Stimulated activated CD4-positive, alpha-beta T cell treated with anti-CD3 and anti-CD28 coated beads, Interleukin-1b, Interleukin-23, amount 100 ng/mL, for 24 hours (primary cell): ENCODE measurements around the gene BIN2.
A peak's percentile ranks its signal among the peaks of the same experiment; 100 is the strongest.
"Not testable (repeated sequence)": the region's sequence is repeated elsewhere in the genome, so short reads cannot be mapped to it uniquely, and the experiment has no call there.

Experiments
- DNase-seq, 4 experiments: peaks; one replicate each; pipeline ENCODE4 v3.0.0-alpha.2; 2020; ENCODE audit warnings: low read depth in 4 of 4, low spot score in 1 of 4

Gene BIN2

GRCh38 chr12:51318057-51318806 is 5.7 kb downstream of the BIN2 start:
- not testable (repeated sequence) for DNase-seq

DNA sequence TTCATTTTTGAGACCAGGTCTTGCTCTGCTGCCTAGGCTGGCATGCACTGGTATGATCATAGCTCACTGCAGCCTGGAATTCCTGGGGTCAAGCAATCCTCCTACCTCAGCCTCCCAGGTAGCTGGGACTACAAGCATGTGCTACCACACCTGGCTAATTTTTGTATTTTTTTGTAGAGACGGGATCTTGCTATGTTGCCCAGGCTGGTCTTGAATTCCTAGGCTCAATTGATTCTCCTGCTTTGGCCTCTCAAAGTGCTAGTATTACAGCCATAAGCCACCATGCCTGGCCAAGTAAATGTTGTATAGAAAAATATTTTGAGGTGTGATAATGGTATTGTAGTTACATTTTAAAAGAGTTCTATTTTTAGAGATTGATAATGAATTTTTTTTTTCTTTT is 12.6 kb downstream of the BIN2 start:
- no peak for DNase-seq

- DNase-seq = no peak
Observed at GRCh38 chr12:51307655-51308593, 16.1 kb downstream of the BIN2 start.

DNA sequence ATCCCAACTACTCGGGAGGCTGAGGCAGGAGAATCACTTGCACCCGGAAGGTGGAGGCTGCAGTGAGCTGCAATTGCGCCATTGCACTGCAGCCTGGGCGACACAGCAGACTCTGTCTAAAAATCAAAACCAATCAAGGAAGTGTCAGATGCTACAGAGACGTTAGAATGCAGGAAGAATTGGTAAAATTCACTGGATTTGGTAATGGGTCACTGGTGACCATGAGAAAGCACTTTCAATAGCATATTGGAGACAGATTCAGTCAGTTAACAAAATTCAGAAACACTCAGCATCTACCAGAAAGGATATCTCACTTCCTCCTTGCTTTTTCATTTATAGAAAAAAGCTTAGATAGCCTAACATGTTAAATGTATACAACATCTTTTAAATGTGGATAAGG is 17.5 kb downstream of the BIN2 start:
- no peak for DNase-seq

DNA sequence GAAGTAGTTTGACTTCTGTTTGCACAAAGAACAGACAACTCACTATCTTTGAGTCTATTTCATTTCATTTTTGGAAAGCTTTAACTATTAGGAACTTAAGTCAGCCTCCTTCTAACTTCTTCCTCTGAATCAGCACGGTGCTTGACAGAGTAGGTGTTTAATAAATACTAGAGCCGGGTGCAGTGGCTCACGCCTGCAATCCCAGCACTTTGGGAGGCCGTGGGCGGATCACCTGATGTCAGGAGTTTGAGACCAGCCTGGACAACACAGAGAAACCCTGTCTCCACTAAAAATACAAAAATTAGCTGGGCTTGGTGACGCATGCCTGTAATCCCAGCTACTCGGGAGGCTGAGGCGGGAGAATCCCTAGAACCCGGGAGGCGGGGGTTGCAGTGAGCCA is 23.2 kb downstream of the BIN2 start:
- not testable (repeated sequence) for DNase-seq

DNA sequence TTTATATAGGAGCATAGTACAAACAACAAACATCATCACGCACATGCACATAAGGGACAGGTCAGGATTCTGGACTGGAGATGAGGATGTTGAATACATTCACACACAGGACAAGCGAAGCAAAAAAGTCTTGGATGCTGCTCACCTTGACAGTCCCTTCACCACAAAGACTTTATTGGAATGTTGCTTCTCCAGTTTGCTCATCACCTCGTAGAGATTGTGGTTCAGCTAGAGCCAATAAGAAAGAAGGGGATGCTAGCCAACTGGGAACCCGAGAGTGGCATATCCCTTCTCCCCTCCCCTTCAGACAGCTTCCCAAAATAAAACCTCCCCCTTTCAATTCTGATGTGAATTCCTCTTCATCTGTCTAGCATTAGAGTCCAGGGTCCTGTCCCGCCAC is 28.3 kb downstream of the BIN2 start:
- DNase-seq = no peak

DNA sequence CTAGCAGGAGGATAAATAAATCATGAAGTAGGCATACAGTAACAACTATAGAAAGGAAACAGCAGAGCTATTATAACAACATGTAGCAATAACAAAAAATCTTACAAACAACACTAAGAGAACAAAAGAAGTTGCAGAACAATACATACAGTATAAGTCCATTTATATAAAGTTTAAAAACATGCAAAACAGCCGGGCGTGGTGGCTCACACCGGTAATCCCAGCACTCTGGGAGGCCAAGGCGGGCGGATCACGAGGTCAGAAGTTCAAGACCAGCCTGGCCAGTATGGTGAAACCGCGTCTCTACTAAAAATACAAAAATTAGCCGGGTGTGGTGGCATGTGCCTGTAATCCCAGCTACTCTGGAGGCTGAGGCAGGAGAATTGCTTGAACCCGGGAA is 29.9 kb downstream of the BIN2 start:
- not testable (repeated sequence) for DNase-seq

DNA sequence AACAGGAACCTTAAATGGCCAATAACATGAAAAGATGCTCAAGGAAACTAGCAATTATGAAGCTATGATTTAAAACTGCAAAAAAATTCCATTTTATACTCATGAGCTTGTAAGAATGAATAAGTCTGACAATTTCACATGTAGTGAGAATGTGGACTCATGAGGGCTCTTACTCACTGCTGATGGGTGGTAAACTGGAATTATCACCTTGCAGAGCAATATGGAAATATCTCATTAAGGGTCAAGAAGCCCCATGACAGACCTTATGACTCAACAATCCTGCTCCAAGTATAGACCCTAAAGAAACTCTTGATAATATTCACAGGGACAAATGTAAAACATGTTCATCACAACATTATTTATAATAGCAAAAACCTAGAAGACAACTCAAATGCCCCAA is 30.3 kb downstream of the BIN2 start:
- no peak for DNase-seq

DNA sequence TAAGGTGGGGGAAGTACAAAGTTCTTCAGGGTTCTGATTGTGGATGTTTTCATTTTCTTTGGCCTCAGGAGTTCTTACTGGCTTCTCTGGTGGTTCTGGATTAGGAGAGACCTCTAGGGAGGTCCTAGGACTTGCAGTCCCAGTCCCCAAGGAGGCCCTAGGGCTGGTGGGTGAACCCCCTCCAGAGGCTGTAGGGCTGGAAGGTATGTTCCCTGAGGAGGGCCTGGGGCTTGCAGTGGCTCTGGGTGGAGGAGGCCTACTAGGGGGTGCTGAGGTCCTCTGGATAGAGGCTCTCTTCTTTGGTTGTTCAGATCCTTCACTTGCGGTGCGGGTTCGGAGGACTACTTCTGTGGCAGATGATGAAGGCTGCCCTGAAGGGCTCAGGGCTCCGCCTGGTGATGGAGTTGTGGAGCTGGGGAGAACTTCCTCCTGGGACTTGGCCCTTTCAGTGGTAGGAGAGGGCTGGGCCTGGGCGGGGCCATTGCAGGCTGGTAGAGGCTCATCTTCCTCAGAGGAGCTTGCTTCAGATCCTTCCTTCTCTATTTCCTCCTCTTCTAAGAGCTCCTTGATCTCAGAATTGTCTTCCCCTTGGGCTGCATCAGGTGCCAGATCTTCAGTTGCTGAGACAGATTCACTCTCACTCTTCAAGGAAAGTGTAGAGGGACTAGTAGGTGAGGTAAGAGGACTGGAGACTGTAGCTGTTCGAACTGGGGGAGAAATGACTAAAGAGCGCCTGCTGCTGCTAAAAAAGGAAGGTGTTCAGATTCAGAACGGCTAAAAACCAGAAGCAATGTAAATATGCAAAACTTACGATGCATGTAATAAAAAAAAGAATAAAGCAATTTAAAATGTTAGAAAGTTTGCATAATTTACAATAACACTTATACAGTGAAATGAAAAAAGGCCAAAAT is 32.1 kb downstream of the BIN2 start:
- not testable (repeated sequence) for DNase-seq

- no peak for DNase-seq
Observed at GRCh38 chr12:51285843-51286242, 38.1 kb downstream of the BIN2 start.

- DNase-seq = no peak
Observed at GRCh38 chr12:51281202-51281924, 42.6 kb downstream of the BIN2 start.

GRCh38 chr12:51275088-51275487 is 48.9 kb downstream of the BIN2 start:
- no peak for DNase-seq

DNA sequence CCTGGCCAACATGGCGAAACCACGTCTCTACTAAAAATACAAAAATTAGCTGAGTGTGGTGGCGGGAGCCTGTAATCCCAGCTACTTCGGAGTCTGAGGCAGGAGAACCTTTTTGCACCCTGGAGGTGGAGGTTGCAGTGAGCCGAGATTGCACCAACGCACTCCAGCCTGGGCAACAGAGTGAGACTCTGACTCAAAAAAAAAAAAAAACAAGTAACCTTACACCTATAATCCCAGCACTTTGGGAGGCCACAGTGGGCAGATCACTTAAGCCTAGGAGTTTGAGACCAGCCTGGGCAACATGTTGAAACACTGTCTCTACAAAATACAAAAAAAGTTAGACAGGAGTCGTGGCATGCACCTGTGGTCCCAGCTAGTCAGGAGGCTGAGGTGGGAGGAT is 51.2 kb downstream of the BIN2 start:
- DNase-seq = not testable (repeated sequence)

DNA sequence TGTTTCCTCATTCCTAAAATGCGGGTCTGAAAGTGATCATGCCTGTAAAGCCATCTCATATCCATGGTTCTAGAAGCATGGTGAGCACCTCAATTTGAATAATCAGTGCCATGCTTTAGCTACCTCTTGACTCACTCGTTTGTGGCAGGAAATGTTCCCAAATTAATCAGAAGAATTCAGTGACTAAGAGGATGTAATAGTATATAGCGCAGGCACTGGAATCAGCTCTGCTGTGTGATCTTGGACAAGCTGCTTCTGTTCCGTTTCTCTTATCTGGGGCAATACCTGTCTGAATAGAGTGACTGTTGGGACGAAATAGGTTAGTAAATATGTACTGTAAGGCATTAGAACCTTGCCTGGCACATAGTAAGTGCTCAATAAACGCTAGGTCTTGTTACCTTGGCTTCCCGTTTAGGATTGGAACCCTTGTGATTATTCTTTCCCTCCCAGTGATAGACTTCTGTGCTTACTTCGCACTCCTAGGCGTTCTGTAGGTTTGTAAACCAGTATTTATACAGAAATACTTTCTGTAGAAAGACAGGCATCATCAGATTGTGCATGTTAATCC is 52.9 kb downstream of the BIN2 start:
- no peak for DNase-seq

DNA sequence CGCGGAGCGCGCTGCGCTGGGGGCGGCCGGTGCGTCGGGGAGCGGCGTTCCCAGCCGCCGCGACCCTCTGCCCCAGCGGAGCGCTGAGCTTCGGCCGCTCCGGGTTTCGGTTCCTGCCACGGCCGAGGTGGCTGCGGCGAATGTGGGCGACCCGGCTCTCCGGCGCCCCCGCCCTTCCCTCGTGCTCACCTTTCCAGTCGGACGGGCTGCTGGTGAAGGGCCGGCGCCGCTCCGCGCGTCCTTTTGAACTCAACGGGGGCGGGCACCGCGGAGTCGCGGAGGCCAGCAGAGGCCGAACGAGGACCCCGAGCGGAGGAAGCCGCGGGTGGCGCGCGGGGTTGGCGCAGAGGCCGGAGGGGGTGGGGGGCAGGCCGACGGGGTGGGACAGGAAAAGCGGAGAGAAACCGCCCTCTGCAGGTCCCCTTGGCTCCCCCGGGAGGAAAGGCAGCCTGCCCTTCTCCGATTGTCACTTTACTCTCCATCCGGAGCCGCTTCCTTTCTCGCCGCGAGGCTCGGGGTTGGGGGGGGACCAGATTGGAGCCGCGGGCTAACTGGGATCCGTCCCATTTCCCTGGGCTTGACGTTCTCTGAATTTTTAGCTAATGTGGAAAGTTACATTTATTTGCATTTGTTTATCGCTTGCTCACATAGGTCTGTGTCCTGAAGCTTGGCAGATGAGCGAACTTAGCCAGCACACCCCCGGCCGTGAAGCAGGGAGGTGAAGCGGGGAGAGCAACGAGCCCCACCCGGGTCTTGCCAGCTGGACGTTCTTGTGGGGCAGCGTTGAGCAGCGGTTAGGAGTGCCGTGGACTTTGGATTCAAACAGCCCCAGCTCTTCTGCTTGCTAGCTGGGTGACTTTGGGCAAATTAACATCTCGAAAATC is 53.7 kb downstream of the BIN2 start, which contains the start of gene SMAGP:
TSS of gene SMAGP (minus strand) at position 349 of the 884 bp plus-strand sequence. CDS start 1,137 bp downstream, outside the sequence.
- DNase-seq = peak in 1 of 4 experiments; percentile 34

DNA sequence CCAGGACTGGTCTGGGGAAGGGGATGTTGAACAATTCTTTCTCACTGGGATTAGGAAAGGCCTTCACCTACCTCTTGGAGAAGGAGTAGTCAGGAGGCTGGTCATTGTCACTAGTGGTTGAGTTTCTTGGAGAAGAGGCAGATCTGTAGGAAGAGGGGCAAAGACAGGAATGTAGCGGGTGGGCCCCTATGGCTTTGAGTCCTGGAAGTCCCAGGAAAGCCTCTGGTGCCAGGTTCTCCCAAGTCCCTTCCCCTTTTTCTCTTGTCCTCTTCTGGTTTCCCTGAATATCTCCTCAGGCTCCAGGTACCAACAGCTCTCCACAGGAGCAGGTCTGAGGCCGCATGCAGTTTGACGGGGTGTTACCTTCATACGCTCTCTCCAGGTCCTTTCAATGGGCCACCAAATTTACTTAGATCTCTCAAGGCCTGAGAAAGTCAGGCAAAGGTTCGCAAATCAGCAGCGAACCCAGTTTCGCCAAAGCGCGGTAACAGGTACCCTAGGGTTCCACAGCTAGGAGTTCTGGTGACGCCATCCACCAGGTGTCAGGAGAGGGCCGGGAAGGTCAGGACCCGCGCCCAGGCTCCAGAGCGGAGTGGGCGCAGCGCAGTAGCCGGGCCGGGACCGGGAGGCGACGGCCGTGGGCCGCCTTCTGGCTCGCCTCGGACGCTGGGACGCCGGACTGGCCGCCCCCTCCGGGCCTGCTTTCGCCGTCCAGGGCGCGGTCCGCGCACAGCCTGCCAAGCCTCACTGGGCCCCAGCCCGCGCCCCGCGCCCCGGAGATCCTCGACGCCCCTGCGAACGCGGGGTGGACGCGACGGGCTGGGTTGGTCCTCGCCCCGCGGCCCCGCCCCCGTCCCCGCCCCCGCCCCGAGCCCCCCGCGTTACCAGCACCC is 54.6 kb downstream of the BIN2 start:
- DNase-seq = peak in 2 of 4 experiments; percentile 28 to 49

GRCh38 chr12:51265024-51265423 is 59.0 kb downstream of the BIN2 start:
- no peak for DNase-seq

DNA sequence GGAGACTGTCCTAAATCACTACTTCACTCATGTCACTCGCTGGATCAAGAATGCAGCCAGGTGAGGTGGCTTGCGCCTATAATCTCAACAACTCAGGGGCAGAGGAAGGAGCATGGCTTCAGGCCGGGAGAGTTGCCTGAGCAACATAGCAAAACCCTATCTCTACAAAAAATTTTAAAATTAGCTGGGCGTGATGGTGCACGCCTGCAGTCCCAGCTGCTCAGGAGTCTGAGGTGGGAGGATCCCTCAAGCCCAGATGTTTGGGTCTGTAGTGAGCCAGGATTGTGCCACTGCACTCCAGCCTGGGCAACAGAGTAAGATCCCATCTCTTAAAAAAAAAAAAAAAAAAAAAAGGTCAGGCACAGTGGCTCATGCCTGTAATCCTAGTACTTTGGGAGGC is 59.7 kb downstream of the BIN2 start:
- no peak for DNase-seq
